ENCODE measurements around the gene AIP. TPM values are rescaled to one million over a fixed set of nuclear protein-coding genes. Genes with fewer than 3 reads are reported as not detected.

AIP gene
- total and polyA plus RNA-seq, 2 of the 8 experiments (the other 6 are each of a cell fraction or from before 2014, with no cell fraction given), result 29.8 to 54.4 TPM

GRCh38 chr11:67517784-67518552, 35.1 kb downstream of the AIP start:
- Histone ChIP-seq H2BK12ac (ENCODE audit: low read depth, low read length) (no peak overlapping the region), H3K56ac (replicated peaks; ENCODE audit: insufficient read length, low read depth, low read length) (no peak overlapping the region), H3K4me2 (ENCODE audit: insufficient read depth in 1 of 2, low read depth in 2 of 2, low read length in 2 of 2) (no peak overlapping the region), H4K8ac (ENCODE audit: extremely low read depth, insufficient read depth, low read length) (no peak overlapping the region; the same call in none of the 2 replicates), H2BK5ac (ENCODE audit: low read depth, low read length) (no peak overlapping the region), H3K23ac (ENCODE audit: insufficient read length) (no peak overlapping the region), H4K5ac (ENCODE audit: insufficient read length, low read depth, low read length) (no peak overlapping the region), H3K79me1 (ENCODE audit: low read depth, low read length) (no peaks in the 10 kb centered on the region), H3K18ac (ENCODE audit: extremely low read depth, low read length) (no peak overlapping the region), H3K27me3 (replicated peaks in 1 of 4; ENCODE audit: control insufficient read depth in 3 of 4, extremely low read depth in 1 of 4, insufficient read depth in 3 of 4, low read length in 3 of 4) (peaks cover 0 to 5% (median 1%) of the 10 kb centered on the region in 4 experiments; a peak in 2 of 7 replicates), H3K4ac (replicated peaks; ENCODE audit: insufficient read length, low read depth, low read length) (no peak overlapping the region), H3K4me1 (replicated peaks in 1 of 4; ENCODE audit: control insufficient read depth in 3 of 4, insufficient read depth in 4 of 4, low read length in 3 of 4) (no peaks in the 10 kb centered on the region), H3K4me3 (ENCODE audit: extremely low read depth in 1 of 4, insufficient read depth in 2 of 4, low read depth in 3 of 4, low read length in 4 of 4) (no peak overlapping the region), H3K9me3 (ENCODE audit: insufficient read depth in 2 of 2, low read depth in 1 of 2, low read length in 1 of 2) (no peaks in the 10 kb centered on the region), H2AK5ac (ENCODE audit: low read depth, low read length) (no peak overlapping the region), H4K20me1 (replicated peaks in 1 of 2; ENCODE audit: control insufficient read depth in 1 of 2, insufficient read depth in 2 of 2, low read length in 2 of 2) (no peaks in the 10 kb centered on the region), H2BK120ac (replicated peaks; ENCODE audit: low read depth, low read length) (no peak overlapping the region), H3K27ac (ENCODE audit: low read depth, low read length) (no peak overlapping the region), H3K79me2 (ENCODE audit: control insufficient read depth in 1 of 2, insufficient read depth in 2 of 2, low read length in 2 of 2) (no peaks in the 10 kb centered on the region), H3K9ac (replicated peaks in 1 of 4; ENCODE audit: extremely low read depth in 1 of 4, low read depth in 3 of 4, low read length in 3 of 4) (no peak overlapping the region), H2BK20ac (ENCODE audit: low read length) (no peak overlapping the region), H3K36me3 (ENCODE audit: control insufficient read depth in 2 of 4, insufficient read depth in 4 of 4, low read length in 3 of 4) (no peaks in the 10 kb centered on the region), H3K14ac (ENCODE audit: insufficient read length) (no peak overlapping the region), H2BK15ac (ENCODE audit: low read length) (peak overlapping the region; percentile 75; the same call in 1 of the 2 replicates), H2AFZ (ENCODE audit: low read length) (0 out of 2 replicates have a peak overlapping the region, but pooled peaks have one; percentile 5), H4K91ac (replicated peaks; ENCODE audit: insufficient read length, low read length) (no peak overlapping the region), H3K23me2 (ENCODE audit: low read depth, low read length) (no peaks in the 10 kb centered on the region)
- WGBS, 2 experiments (ENCODE audit: extremely low coverage in 1 of 2, insufficient coverage in 1 of 2, insufficient read length in 1 of 2, insufficient replicate concordance in 2 of 2, low coverage in 1 of 2, low lambda C conversion rate in 2 of 2, missing lambda C conversion rate in 1 of 2), result 92% methylated on average over 10 of the region's 10 CpGs; no CpG with 5 or more reads in 1 of the 2 experiments
- ChIA-PET CTCF (ENCODE audit: partially characterized antibody) (interaction anchor here (0.6 to 1.2 kb wide), 3 partner anchors 23 to 1161 kb away, joined by 3 to 4 read pairs (median 3); no protein-coding TSS in a partner anchor), POLR2A (ENCODE audit: partially characterized antibody) (interaction anchor here (1.0 to 1.9 kb wide), 3 partner anchors 10 to 64 kb away, joined by 3 to 7 read pairs (median 5); partner anchors contain the start of gene CDK2AP2)
- DNase-seq (ENCODE audit: low read depth in 1 of 2, low spot score in 2 of 2) (no peak), FAIRE-seq (no peak)
- no peak for TF ChIP-seq SAP30 (IDR thresholded peaks at IDR 0.05; ENCODE audit: insufficient read depth, insufficient replicate concordance, low read length)
- TF ChIP-seq TBP (IDR thresholded peaks at IDR 0.05; ENCODE audit: low read depth, low read length), result no peak

All from H1 (cell line).